Activated T-cell treated with anti-CD3 and anti-CD28 coated beads, Interleukin-2, amount 50 U/mL, for 4 hours (primary cell): Measurements from ENCODE around the gene CD53. TPM values are rescaled to one million over a fixed set of nuclear protein-coding genes. Genes with fewer than 3 reads are reported as not detected.
"Not testable (repeated sequence)": the region's sequence is repeated elsewhere in the genome, so short reads cannot be mapped to it uniquely, and the experiment has no call there.

ENCODE experiments used
- ATAC-seq, 2 donors: fragments of 200-7000 bp; cut with Tn5 transposase; one replicate each; pipeline ENCODE4 v1.10.0; 2021
- DNase-seq: peaks from one replicate; pipeline ENCODE4 v3.0.0-alpha.2; 2020
- H3K27me3 Mint-ChIP-seq: one replicate; pipeline ENCODE4 v1.8.0; 2021; ENCODE audit warnings: low read depth, mixed read lengths
- H3K36me3 Mint-ChIP-seq: one replicate; pipeline ENCODE4 v1.8.0; 2022; ENCODE audit warnings: mixed read lengths; ENCODE audit not compliant: insufficient read depth
- H3K4me1 Mint-ChIP-seq: one replicate; pipeline ENCODE4 v1.8.0; 2021; ENCODE audit warnings: low read depth, mixed read lengths
- H3K4me3 Mint-ChIP-seq: one replicate; pipeline ENCODE4 v1.8.0; 2021; ENCODE audit warnings: mild to moderate bottlenecking, moderate library complexity, mixed read lengths
- H3K9me3 Mint-ChIP-seq: one replicate; pipeline ENCODE4 v1.8.0; 2021; ENCODE audit warnings: mixed read lengths
- total RNA-seq, 3 donors: library from RNA; stranded (reverse); gene quantifications; one replicate each; pipeline ENCODE4 v1.2.1, GENCODE V29; 2021

The CD53 gene
- total RNA-seq, 3 donors from 2014 or later: 163 to 217 (median 190) TPM

- Mint-ChIP-seq H3K27me3 (no peaks in the 10 kb centered on the region), H3K36me3 (peaks cover under 1% of the 10 kb centered on the region), H3K9me3 (peaks cover 12% of the 10 kb centered on the region), H3K4me1 (peaks cover 10% of the 10 kb centered on the region), H3K4me3 (peak overlapping the region; percentile 33)
- peak; percentile 70 to 82 for ATAC-seq
- no peak for DNase-seq
Measured at GRCh38 chr1:110916669-110917306, 43.8 kb downstream of the CD53 start.

- Mint-ChIP-seq H3K36me3 (peaks cover 6% of the 10 kb centered on the region), H3K4me1 (peaks cover 10% of the 10 kb centered on the region), H3K9me3 (peaks cover 14% of the 10 kb centered on the region), H3K4me3 (no peak overlapping the region), H3K27me3 (no peaks in the 10 kb centered on the region)
- no peak for ATAC-seq
- no peak for DNase-seq
Measured at GRCh38 chr1:110918016-110918415, 45.1 kb downstream of the CD53 start.

GRCh38 chr1:110921953-110922352 is 49.0 kb downstream of the CD53 start:
- ATAC-seq (no peak), DNase-seq (no peak)
- peaks cover 11% of the 10 kb centered on the region for H3K9me3 Mint-ChIP-seq
- H3K36me3 Mint-ChIP-seq: peaks cover 9% of the 10 kb centered on the region
- H3K27me3 Mint-ChIP-seq: no peaks in the 10 kb centered on the region
- no peak overlapping the region for H3K4me3 Mint-ChIP-seq
- peaks cover 3% of the 10 kb centered on the region for H3K4me1 Mint-ChIP-seq

- H3K9me3 Mint-ChIP-seq: peaks cover 28% of the 10 kb centered on the region
- H3K36me3 Mint-ChIP-seq: peaks cover 18% of the 10 kb centered on the region
- no peaks in the 10 kb centered on the region for H3K4me1 Mint-ChIP-seq
- no peak overlapping the region for H3K4me3 Mint-ChIP-seq
- DNase-seq: no peak
- no peaks in the 10 kb centered on the region for H3K27me3 Mint-ChIP-seq
- no peak for ATAC-seq
Measured at GRCh38 chr1:110927484-110928075, 54.6 kb downstream of the CD53 start.

GRCh38 chr1:110928191-110928590 is 55.2 kb downstream of the CD53 start:
- DNase-seq (no peak), ATAC-seq (no peak)
- Mint-ChIP-seq H3K4me1 (no peaks in the 10 kb centered on the region), H3K27me3 (no peaks in the 10 kb centered on the region), H3K9me3 (peaks cover 25% of the 10 kb centered on the region), H3K4me3 (no peak overlapping the region), H3K36me3 (peaks cover 16% of the 10 kb centered on the region)

GRCh38 chr1:110928904-110929303 is 56.0 kb downstream of the CD53 start:
- Mint-ChIP-seq H3K36me3 (peaks cover 16% of the 10 kb centered on the region), H3K27me3 (no peaks in the 10 kb centered on the region), H3K4me3 (no peak overlapping the region), H3K4me1 (no peaks in the 10 kb centered on the region), H3K9me3 (peaks cover 25% of the 10 kb centered on the region)
- DNase-seq (no peak), ATAC-seq (no peak)

- H3K4me3 Mint-ChIP-seq, H3K4me1 Mint-ChIP-seq, H3K27me3 Mint-ChIP-seq, DNase-seq, ATAC-seq: not testable (repeated sequence)
- Mint-ChIP-seq H3K36me3 (peaks cover 16% of the 10 kb centered on the region), H3K9me3 (peaks cover 38% of the 10 kb centered on the region)
Measured at GRCh38 chr1:110931097-110931496, 58.1 kb downstream of the CD53 start.

- peaks cover 13% of the 10 kb centered on the region for H3K36me3 Mint-ChIP-seq
- DNase-seq: no peak
- no peaks in the 10 kb centered on the region for H3K27me3 Mint-ChIP-seq
- no peak overlapping the region for H3K4me3 Mint-ChIP-seq
- H3K4me1 Mint-ChIP-seq: no peaks in the 10 kb centered on the region
- no peak for ATAC-seq
- H3K9me3 Mint-ChIP-seq: peaks cover 49% of the 10 kb centered on the region
Measured at GRCh38 chr1:110936567-110936966, 63.6 kb downstream of the CD53 start.

- Mint-ChIP-seq H3K36me3 (peaks cover 26% of the 10 kb centered on the region), H3K27me3 (no peaks in the 10 kb centered on the region), H3K4me1 (no peaks in the 10 kb centered on the region), H3K9me3 (peaks cover 14% of the 10 kb centered on the region), H3K4me3 (no peak overlapping the region)
- ATAC-seq (no peak), DNase-seq (no peak)
Measured at GRCh38 chr1:110944806-110945205, 71.9 kb downstream of the CD53 start.

GRCh38 chr1:110945626-110946025 is 72.7 kb downstream of the CD53 start:
- DNase-seq: no peak
- Mint-ChIP-seq H3K36me3 (peaks cover 33% of the 10 kb centered on the region), H3K4me3 (no peak overlapping the region), H3K9me3 (peaks cover 14% of the 10 kb centered on the region), H3K4me1 (no peaks in the 10 kb centered on the region), H3K27me3 (no peaks in the 10 kb centered on the region)
- no peak for ATAC-seq

GRCh38 chr1:110948038-110948810 is 75.3 kb downstream of the CD53 start:
- DNase-seq (no peak), ATAC-seq (no peak)
- Mint-ChIP-seq H3K9me3 (peaks cover 27% of the 10 kb centered on the region), H3K36me3 (peaks cover 52% of the 10 kb centered on the region), H3K4me3 (no peak overlapping the region), H3K4me1 (no peaks in the 10 kb centered on the region), H3K27me3 (no peaks in the 10 kb centered on the region)

Other genes starting within 250 kb of the CD53 start
- 10 to 100 TPM; 23.8 to 32.3 (median 27.4) TPM for gene KCNA3, start 198.2 kb upstream of the CD53 start, total RNA-seq
- gene LRIF1, start 90.8 kb downstream of the CD53 start, total RNA-seq: 10 to 100 TPM in 1 of 3 donors, 1 to 10 TPM in 2; 7.5 to 10.1 (median 9.5) TPM